Measurements from ENCODE around the gene DVL1. TPM values are rescaled to one million over a fixed set of nuclear protein-coding genes. Genes with fewer than 3 reads are reported as not detected.

Gene DVL1
- total and polyA plus RNA-seq, 5 experiments from 2014 or later: 0.99 to 53.3 (median 2.0) TPM

DNA sequence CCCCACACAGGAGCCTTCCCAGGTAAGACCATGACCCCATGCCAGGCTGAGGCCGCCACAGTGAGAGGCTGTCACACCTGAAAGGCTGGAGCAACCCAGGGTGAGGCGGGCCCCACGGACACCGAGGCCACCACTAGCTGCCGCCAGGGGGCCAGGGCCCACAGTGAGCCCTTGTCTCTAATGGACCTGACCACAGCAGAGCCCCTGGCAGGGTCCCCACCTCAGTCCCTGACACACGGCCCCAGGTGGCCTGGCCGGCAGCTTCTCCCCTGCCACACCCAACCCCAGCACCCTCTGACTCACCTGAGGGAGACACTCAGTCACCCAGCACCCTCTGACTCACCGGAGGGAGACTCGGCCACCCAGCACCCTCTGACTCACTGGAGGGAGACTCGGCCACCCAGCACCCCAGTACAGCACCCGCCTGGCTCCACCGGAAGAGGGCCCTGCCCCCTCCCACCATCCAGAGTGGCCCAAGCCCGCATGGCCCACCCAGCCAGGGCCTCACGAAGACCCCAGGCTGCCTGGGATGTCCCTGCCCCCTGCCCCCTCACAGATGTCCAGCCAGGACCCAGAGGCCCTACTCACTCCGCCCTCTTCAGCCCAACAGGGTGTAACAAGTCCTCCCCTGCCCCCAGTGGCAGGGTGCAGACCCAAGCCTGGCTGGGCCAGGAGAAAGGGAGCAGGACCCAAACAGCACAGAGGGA lies 4.4 kb downstream of the DVL1 start:
- POLR2A ChIA-PET: no interaction called here
- no peak overlapping the region for H3K27ac Mint-ChIP-seq

DNA sequence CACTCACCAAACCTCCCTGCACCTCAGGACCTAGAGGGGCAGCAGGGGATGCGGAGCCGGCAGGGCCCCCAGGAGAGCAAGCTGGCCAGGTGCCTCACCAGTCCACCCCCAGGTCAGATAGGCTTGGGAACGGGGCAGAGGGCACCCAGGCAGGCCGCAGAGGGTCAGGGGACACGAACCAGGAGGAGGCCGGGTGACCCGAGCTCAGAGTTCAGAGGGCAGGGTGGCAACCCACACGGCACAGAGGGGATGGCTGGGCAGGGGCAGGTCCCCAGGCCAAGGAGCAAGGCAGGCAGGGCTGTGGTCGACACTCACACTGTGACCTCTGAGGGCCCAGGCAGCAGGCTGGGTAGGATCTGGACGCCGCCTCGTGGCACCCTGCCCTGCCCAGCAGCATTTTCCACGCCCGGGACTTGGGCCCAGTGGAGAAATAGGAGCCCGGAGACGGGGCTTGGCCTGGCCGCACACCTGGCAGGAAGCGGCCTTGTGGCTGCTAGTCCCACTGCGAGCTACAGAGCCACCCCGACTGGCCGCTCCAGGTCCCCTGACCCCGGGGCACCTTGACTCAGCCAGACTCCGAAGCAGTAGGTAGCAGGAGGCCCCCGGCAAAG lies 5.3 kb downstream of the DVL1 start:
- Mint-ChIP-seq H3K27ac (peak overlapping the region in 1 of 10 donors; percentile 53), H3K4me3 (no peak overlapping the region), H3K36me3 (no peaks in the 10 kb centered on the region), H3K9me3 (no peaks in the 10 kb centered on the region), H3K27me3 (no peaks in the 10 kb centered on the region), H3K4me1 (peaks cover 9 to 19% (median 15%) of the 10 kb centered on the region in 4 donors)
- DNase-seq (no peak), ATAC-seq (no peak)
- POLR2A ChIA-PET: interaction anchor here (0.6 to 1.2 kb wide), 4 partner anchors 12 to 193 kb away, joined by 3 to 4 read pairs (median 4); no protein-coding TSS in a partner anchor

More for the DNA sequence above, 4.4 kb downstream of the DVL1 start:
- Mint-ChIP-seq H3K36me3 (no peaks in the 10 kb centered on the region), H3K4me1 (peaks cover 9 to 19% (median 15%) of the 10 kb centered on the region in 4 donors), H3K9me3 (no peaks in the 10 kb centered on the region), H3K27me3 (no peaks in the 10 kb centered on the region), H3K4me3 (no peak overlapping the region)
- DNase-seq: no peak
- no peak for ATAC-seq

DNA sequence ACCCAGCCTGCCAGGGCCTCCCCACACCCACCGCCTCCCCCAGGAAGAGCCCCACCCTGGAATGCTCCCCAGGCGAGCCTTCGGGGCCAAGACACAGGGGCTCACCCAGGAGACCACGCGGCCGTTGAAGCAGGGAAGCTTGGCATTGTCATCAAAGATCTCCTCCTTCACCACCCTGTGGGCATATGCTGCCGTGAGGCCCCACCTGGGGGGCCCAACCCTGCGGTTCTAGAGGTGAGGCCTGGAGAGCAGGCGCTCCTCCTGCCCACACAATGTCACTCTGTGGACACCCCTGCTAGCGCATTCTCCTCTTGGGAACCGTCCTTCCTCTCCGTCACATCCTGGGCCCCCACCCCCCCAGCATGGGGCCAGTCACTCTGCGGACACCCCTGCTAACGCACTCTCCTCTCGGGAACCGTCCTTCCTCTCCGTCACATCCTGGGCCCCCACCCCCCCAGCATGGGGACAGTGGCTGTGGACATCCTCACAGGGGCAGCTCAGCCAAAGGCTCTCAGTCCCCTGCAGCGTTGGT lies 6.6 kb downstream of the DVL1 start:
- peaks cover 9 to 13% (median 11%) of the 10 kb centered on the region in 4 donors for H3K4me1 Mint-ChIP-seq
- peak overlapping the region in 2 of 10 donors; percentile 41 to 53 for H3K27ac Mint-ChIP-seq

DNA sequence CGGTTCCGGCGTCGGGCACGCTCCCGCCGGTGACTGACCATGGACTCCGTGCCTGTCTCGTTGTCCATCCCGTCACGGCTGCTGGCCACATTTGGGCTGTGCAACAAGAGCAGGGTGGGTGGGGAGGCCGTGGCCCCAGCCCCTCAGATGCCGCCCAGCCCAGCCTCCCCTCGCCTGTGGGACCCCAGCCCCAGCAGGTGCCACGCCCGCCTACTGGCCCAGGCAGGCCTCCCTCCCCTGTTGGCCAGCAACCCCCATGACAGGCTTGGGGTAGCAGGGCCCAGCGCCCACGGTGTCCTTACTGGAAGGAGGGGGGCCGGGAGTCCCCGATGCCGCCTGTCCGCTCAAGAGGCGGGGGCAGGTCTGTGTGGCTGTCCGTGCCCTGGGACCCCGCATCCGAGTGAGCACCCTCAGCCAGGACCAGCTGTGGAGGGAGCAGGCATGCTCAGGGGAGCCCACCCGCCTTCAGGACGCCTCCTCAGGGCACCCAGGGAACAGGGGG lies 7.1 kb downstream of the DVL1 start:
- POLR2A ChIA-PET: interaction anchor here (0.5 kb wide), 1 partner anchor 203 kb away, joined by 6 read pairs; no protein-coding TSS in a partner anchor
- ATAC-seq: no peak
- DNase-seq: no peak
- Mint-ChIP-seq H3K27ac (no peak overlapping the region), H3K4me1 (peaks cover 5 to 9% (median 7%) of the 10 kb centered on the region in 4 donors), H3K36me3 (no peaks in the 10 kb centered on the region), H3K9me3 (no peaks in the 10 kb centered on the region), H3K27me3 (no peaks in the 10 kb centered on the region), H3K4me3 (no peak overlapping the region)

More for the DNA sequence above, 6.6 kb downstream of the DVL1 start:
- no peaks in the 10 kb centered on the region for H3K27me3 Mint-ChIP-seq
- DNase-seq: no peak
- no peaks in the 10 kb centered on the region for H3K36me3 Mint-ChIP-seq
- no peak for ATAC-seq
- no peak overlapping the region for H3K4me3 Mint-ChIP-seq
- H3K9me3 Mint-ChIP-seq: no peaks in the 10 kb centered on the region
- POLR2A ChIA-PET: interaction anchor here (0.5 to 0.9 kb wide), 2 partner anchors 32 to 204 kb away, joined by 3 to 6 read pairs; no protein-coding TSS in a partner anchor

DNA sequence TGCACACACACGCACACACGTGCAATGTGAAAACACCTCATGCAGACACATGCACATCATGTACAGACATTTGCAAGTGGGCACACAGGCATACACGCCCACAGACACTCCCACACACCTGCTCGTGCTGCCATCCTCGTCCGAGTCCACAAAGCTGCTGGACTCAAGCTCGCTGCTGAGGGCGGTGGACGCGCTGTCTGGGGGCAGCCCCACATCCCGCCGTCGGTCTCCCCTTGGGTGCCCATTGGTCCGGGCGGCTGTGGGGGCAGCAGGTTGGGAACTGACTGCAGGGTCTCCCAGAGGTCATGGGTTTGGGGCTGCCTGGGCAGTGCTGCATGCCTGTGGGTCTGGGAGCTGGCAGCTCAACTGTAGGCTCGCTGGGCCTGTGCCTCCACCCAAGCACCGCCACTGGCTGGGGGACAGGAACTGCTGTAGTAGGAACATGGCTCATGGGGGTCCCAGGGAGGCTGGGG lies 7.6 kb downstream of the DVL1 start:
- Mint-ChIP-seq H3K4me1 (peaks cover 0 to 4% (median 3%) of the 10 kb centered on the region in 4 donors), H3K4me3 (no peak overlapping the region), H3K36me3 (no peaks in the 10 kb centered on the region), H3K9me3 (no peaks in the 10 kb centered on the region), H3K27me3 (no peaks in the 10 kb centered on the region), H3K27ac (peak overlapping the region in 1 of 10 donors; percentile 2)
- POLR2A ChIA-PET: no interaction called here
- ATAC-seq (no peak), DNase-seq (no peak)

DNA sequence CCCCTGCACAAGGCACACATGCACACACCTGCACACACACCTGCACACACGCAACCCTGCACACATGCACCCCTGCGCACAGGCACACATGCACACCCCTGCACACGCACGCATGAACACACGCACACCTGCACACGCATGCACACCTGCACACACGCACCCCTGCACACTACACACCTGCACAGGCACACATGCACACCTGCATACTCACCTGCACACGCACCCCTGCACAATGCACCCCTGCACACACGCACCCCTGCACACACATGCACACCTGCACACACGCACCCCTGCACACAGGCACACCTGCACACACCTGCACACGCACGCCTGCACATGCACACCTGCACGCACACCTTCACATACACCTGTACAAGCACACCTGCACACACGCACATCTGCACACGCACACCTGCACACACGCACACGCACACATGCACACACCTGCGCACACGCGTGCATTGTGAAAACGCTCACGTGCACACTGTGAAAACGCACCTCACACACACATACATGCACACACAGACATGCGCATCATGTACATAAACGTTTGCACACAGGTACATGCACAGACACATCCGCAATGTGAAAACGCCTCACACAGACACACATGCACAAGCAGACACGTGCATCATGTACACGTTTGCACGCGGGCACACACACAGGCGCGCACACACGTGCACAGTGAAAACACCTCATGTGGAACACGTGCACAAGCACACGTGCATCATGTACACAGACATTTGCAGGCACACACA lies 8.2 kb downstream of the DVL1 start:
- POLR2A ChIA-PET: no interaction called here
- Mint-ChIP-seq H3K27ac (peak overlapping the region in 2 of 10 donors; percentile 2 to 70), H3K9me3 (no peaks in the 10 kb centered on the region), H3K4me1 (peaks cover 0 to 3% (median 0%) of the 10 kb centered on the region in 4 donors), H3K27me3 (no peaks in the 10 kb centered on the region), H3K4me3 (peak overlapping the region in 1 of 10 donors; percentile 34), H3K36me3 (no peaks in the 10 kb centered on the region)
- no peak for ATAC-seq
- no peak for DNase-seq

DNA sequence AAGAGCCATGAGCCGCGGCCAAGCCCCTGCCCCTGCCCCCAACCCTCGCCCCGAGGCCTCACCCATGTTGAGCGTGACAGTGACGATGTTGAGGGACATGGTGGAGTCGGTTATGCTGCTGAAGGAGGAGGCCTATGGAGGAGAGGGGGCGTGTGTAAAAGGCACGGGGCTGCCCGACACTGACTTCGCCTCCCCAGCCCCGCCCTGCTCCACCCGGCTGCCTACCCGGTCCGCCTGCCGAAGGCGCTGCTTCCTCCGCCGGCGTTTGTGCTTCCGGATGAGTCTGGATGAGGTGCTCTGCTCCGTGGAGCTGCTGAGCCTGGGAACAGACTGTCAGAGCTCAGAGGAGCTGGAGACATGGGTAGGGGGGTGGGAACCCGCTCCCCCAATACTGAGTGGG lies 9.0 kb downstream of the DVL1 start:
- Mint-ChIP-seq H3K27me3 (no peaks in the 10 kb centered on the region), H3K4me3 (no peak overlapping the region), H3K9me3 (no peaks in the 10 kb centered on the region), H3K4me1 (peaks cover 0 to 3% (median 0%) of the 10 kb centered on the region in 4 donors), H3K36me3 (no peaks in the 10 kb centered on the region), H3K27ac (no peak overlapping the region)
- DNase-seq: no peak
- POLR2A ChIA-PET: no interaction called here
- ATAC-seq: no peak

DNA sequence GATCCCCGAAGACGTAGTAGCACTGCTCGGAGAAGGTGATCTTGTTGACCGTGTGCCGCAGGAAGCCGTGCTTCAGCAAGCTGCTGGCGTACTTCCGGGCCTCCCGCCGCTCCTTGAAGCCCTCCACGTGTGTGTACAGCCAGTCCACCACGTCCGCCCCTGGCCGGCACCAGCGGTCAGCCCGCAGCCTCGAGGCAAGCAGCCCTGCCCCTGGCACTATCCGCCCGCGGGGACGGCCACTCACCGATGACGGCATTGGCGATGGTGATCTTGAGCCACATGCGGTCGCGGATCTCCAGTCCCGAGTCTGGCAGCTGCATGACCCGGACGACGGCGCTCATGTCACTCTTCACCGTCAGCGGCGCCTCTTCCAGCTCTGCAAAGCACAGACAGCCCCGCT lies 10.9 kb downstream of the DVL1 start:
- DNase-seq (no peak), ATAC-seq (no peak)
- Mint-ChIP-seq H3K4me3 (no peak overlapping the region), H3K4me1 (peaks cover 0 to 3% (median 0%) of the 10 kb centered on the region in 4 donors), H3K27me3 (no peaks in the 10 kb centered on the region), H3K27ac (no peak overlapping the region), H3K36me3 (no peaks in the 10 kb centered on the region), H3K9me3 (no peaks in the 10 kb centered on the region)
- POLR2A ChIA-PET: interaction anchor here (0.7 kb wide), 1 partner anchor 9 kb away, joined by 4 read pairs; no protein-coding TSS in a partner anchor

DNA sequence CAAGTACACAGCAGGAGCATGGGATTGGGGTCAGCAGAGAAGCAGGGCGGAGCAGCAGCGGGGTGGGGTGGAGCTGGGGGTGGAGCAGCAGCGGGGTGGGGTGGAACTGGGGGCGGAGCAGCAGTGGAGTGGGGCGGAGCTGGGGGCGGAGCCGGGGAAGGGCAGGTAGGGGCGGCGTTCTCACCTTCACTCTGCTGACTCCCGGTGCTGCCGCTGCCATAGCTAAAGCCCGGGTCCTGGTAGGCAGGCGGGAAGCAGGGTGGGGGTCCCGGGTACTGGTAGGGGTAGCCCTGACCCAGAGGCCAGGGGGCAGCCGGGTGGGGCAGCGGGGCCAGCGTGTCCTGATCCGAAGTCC lies 11.4 kb downstream of the DVL1 start:
- ATAC-seq: peak; percentile 69 to 73
- DNase-seq: peak in 2 of 10 donors; percentile 13 to 36
- POLR2A ChIA-PET: interaction anchor here (0.7 kb wide), 1 partner anchor 9 kb away, joined by 4 read pairs; no protein-coding TSS in a partner anchor
- no peaks in the 10 kb centered on the region for H3K27me3 Mint-ChIP-seq
- H3K4me3 Mint-ChIP-seq: no peak overlapping the region
- H3K27ac Mint-ChIP-seq: peak overlapping the region in 1 of 10 donors; percentile 34
- H3K4me1 Mint-ChIP-seq: peaks cover 0 to 2% (median 0%) of the 10 kb centered on the region in 4 donors
- no peaks in the 10 kb centered on the region for H3K36me3 Mint-ChIP-seq
- H3K9me3 Mint-ChIP-seq: no peaks in the 10 kb centered on the region

DNA sequence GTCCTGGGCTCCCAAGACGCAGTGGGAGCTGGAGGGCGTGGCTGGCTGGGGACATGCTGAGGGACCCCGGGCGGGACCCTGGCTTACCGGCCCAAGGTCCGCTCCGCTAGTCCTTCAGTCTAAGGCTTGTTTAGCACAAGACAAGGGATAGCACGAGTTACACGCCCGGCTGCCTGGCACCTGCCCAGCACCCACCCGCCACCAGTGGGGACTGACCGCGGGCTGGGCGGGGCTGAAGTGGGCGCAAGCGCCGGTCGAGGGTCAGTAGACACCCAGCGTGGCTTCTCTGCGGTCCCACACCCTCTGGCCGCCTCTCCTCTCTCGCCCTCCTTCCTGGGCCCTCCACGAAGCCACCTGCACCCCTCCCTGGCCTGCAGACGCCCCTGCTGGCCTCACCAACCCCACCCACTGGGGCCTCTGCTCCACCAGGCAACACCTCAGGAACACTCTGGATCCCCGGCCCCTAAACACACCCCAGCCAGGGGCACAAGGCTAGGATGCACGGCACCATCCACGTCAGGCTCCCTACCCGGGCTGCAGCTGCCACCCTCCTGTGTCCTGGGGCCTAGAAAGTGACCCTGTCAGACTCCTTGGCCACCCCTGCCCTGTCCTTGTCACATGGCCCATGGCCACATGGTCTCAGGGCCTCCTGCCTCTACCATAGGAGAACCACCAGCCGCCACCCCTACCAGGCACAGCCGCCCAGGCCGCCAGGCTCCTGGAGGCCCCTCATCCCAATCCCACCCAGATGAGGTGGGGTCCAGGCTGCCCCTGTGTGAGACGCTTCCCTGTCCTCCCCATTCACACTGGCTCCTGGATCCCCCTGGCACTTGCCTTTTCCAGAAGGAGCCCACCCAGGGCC lies 12.1 kb downstream of the DVL1 start:
- ATAC-seq (no peak), DNase-seq (no peak)
- peak overlapping the region in 1 of 10 donors; percentile 34 for H3K27ac Mint-ChIP-seq
- no peak overlapping the region for H3K4me3 Mint-ChIP-seq
- H3K9me3 Mint-ChIP-seq: no peaks in the 10 kb centered on the region
- peaks cover 0 to 1% (median 0%) of the 10 kb centered on the region in 4 donors for H3K4me1 Mint-ChIP-seq
- POLR2A ChIA-PET: interaction anchor here (2.8 kb wide), 1 partner anchor 11 kb away, joined by 8 read pairs; the partner anchor contains the start of gene DVL1
- no peaks in the 10 kb centered on the region for H3K27me3 Mint-ChIP-seq
- no peaks in the 10 kb centered on the region for H3K36me3 Mint-ChIP-seq

DNA sequence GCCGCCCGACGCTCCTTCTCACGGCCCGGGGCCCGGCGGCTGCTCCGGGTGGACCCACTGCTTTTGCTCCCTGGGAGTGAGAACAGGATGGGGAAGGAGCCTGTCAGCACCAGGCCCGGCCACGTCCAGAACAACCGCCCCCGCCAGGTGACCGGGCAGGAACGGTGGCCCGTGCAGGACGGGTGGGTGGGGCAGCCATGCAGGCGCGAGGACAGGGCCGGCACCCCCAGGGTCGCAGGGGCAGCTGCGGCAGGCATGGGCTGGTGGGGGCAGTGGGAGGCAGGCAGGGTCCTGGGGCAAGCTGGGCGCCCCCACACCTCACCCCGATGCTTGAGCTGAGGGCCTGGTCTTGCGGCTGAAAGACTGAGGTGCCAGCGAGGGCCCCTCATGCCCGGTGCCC lies 12.8 kb downstream of the DVL1 start:
- Mint-ChIP-seq H3K4me3 (no peak overlapping the region), H3K27me3 (no peaks in the 10 kb centered on the region), H3K36me3 (no peaks in the 10 kb centered on the region), H3K9me3 (no peaks in the 10 kb centered on the region), H3K4me1 (peaks cover 0 to 1% (median 0%) of the 10 kb centered on the region in 4 donors), H3K27ac (no peak overlapping the region)
- ATAC-seq (no peak), DNase-seq (no peak)
- POLR2A ChIA-PET: interaction anchor here (2.8 kb wide), 1 partner anchor 12 kb away, joined by 8 read pairs; the partner anchor contains the start of gene DVL1

Data from naive thymus-derived CD8-positive, alpha-beta T cell (primary cell).